Hepatocyte (in vitro differentiated cells): ENCODE results near the gene SYN1. TPM values are rescaled to one million over a fixed set of nuclear protein-coding genes. Genes with fewer than 3 reads are reported as not detected.
"Not testable (repeated sequence)": the region's sequence is repeated elsewhere in the genome, so short reads cannot be mapped to it uniquely, and the experiment has no call there.

Experiments
- DNase-seq: peaks from one replicate; pipeline ENCODE4 v3.0.0-alpha.2; 2016; ENCODE audit warnings: low spot score
- H2AFZ ChIP-seq: fragments of 200-600 bp; sonication (generic); 2 replicates; pipeline ENCODE4 v1.6.0; 2016; ENCODE audit warnings: antibody characterized with exemption, mild to moderate bottlenecking
- H3K27ac ChIP-seq: fragments of 200-600 bp; sonication (generic); 2 replicates; pipeline ENCODE4 v1.5.1; 2016; ENCODE audit warnings: mild to moderate bottlenecking
- H3K27me3 ChIP-seq: fragments of 200-600 bp; sonication (generic); 2 replicates; pipeline ENCODE4 v1.6.1; 2016
- H3K36me3 ChIP-seq: fragments of 200-600 bp; sonication (generic); replicated peaks from 2 replicates; pipeline ENCODE4 v1.5.1; 2016; ENCODE audit warnings: low read depth; ENCODE audit not compliant: insufficient read depth
- H3K4me1 ChIP-seq: fragments of 200-600 bp; sonication (generic); 2 replicates; pipeline ENCODE4 v1.5.1; 2016; ENCODE audit warnings: mild to moderate bottlenecking, moderate library complexity; ENCODE audit not compliant: insufficient read depth
- H3K4me2 ChIP-seq: fragments of 200-600 bp; sonication (generic); 2 replicates; pipeline ENCODE4 v1.6.0; 2016
- H3K4me3 ChIP-seq: fragments of 200-600 bp; sonication (generic); 2 replicates; pipeline ENCODE4 v1.5.1; 2016; ENCODE audit warnings: mild to moderate bottlenecking
- H3K79me2 ChIP-seq: fragments of 200-600 bp; sonication (generic); 2 replicates; pipeline ENCODE4 v1.6.0; 2017; ENCODE audit warnings: mild to moderate bottlenecking
- H3K9me2 ChIP-seq: fragments of 200-600 bp; sonication (generic); replicated peaks from 2 replicates; pipeline ENCODE4 v1.6.0; 2017; ENCODE audit warnings: mild to moderate bottlenecking; ENCODE audit not compliant: insufficient read depth
- H3K9me3 ChIP-seq: fragments of 200-600 bp; sonication (generic); 2 replicates; pipeline ENCODE4 v1.5.1; 2016; ENCODE audit warnings: low read depth, mild to moderate bottlenecking
- H4K20me1 ChIP-seq: fragments of 200-600 bp; sonication (generic); 2 replicates; pipeline ENCODE4 v1.6.0; 2016; ENCODE audit warnings: mild to moderate bottlenecking; ENCODE audit not compliant: insufficient read depth, poor library complexity, severe bottlenecking
- CTCF ChIP-seq: fragments of 200-600 bp; sonication (generic); IDR thresholded peaks from 2 replicates; pipeline ENCODE4 v1.5.1; 2016; ENCODE audit warnings: antibody characterized with exemption, mild to moderate bottlenecking; ENCODE audit not compliant: poor library complexity
- EZH2 ChIP-seq: fragments of 200-600 bp; sonication (generic); IDR thresholded peaks from 2 replicates; pipeline ENCODE4 v1.6.1; 2016; ENCODE audit warnings: antibody characterized with exemption, mild to moderate bottlenecking, borderline replicate concordance
- EZH2phosphoT487 ChIP-seq: fragments of 200-600 bp; sonication (generic); IDR thresholded peaks from one replicate; pipeline ENCODE4 v1.6.1; 2018; ENCODE audit warnings: antibody characterized with exemption, mild to moderate bottlenecking, low read depth, moderate library complexity; ENCODE audit not compliant: unreplicated experiment, severe bottlenecking
- WGBS: methylation state at CpG from one replicate; pipeline ENCODE4 v1.1.6; 2016; ENCODE audit warnings: low lambda C conversion rate; ENCODE audit errors: missing lambda C conversion rate; 5-methylcytosine and 5-hydroxymethylcytosine counted together
- polyA plus RNA-seq: library from polyadenylated mRNA; unstranded; fragments of >200 nt; fragmentation: Nextera tagmentation; extraction: Ambion mirVana; gene quantifications from 2 replicates; pipeline ENCODE4 v1.2.1, GENCODE V29; 2016
- total RNA-seq: library from RNA; depleted of rRNA; stranded (reverse); fragments of >200 nt; gene quantifications from 2 replicates; pipeline ENCODE4 v1.2.3, GENCODE V29; 2014

Gene SYN1
- total and polyA plus RNA-seq, 2 experiments from 2014 or later: 0.43 to 3.7 TPM

GRCh38 chrX:47608130-47608810, 11.4 kb downstream of the SYN1 start:
- H3K36me3 ChIP-seq: no peaks in the 10 kb centered on the region
- DNase-seq: no peak
- H3K79me2 ChIP-seq: no peaks in the 10 kb centered on the region
- H2AFZ ChIP-seq: no peak overlapping the region
- no peak overlapping the region for H3K4me3 ChIP-seq
- no peaks in the 10 kb centered on the region for H3K9me3 ChIP-seq
- H3K9me2 ChIP-seq: no peaks in the 10 kb centered on the region
- no peak overlapping the region for H3K4me2 ChIP-seq
- no peaks in the 10 kb centered on the region for H3K27me3 ChIP-seq
- H4K20me1 ChIP-seq: no peaks in the 10 kb centered on the region
- no peaks in the 10 kb centered on the region for H3K4me1 ChIP-seq
- no peak overlapping the region for H3K27ac ChIP-seq
- 59% methylated on average over 9 of the region's 9 CpGs for WGBS
- TF ChIP-seq CTCF (no peak), EZH2 (no peak), EZH2phosphoT487 (no peak)

GRCh38 chrX:47607091-47607490, 12.6 kb downstream of the SYN1 start:
- no peak overlapping the region for H3K4me2 ChIP-seq
- no peak overlapping the region for H3K27ac ChIP-seq
- no peak overlapping the region for H2AFZ ChIP-seq
- H3K4me3 ChIP-seq: no peak overlapping the region
- TF ChIP-seq EZH2phosphoT487 (no peak), EZH2 (no peak), CTCF (no peak)
- DNase-seq: no peak
- H3K9me2 ChIP-seq: no peaks in the 10 kb centered on the region
- no peaks in the 10 kb centered on the region for H3K9me3 ChIP-seq
- H3K27me3 ChIP-seq: no peaks in the 10 kb centered on the region
- no peaks in the 10 kb centered on the region for H3K79me2 ChIP-seq
- no peaks in the 10 kb centered on the region for H4K20me1 ChIP-seq
- no peaks in the 10 kb centered on the region for H3K4me1 ChIP-seq
- no peaks in the 10 kb centered on the region for H3K36me3 ChIP-seq

- H3K4me3 ChIP-seq: no peak overlapping the region
- 67% methylated on average over 9 of the region's 9 CpGs for WGBS
- no peaks in the 10 kb centered on the region for H3K9me3 ChIP-seq
- no peak for DNase-seq
- H2AFZ ChIP-seq: no peak overlapping the region
- H3K27me3 ChIP-seq: no peaks in the 10 kb centered on the region
- no peaks in the 10 kb centered on the region for H3K79me2 ChIP-seq
- no peak overlapping the region for H3K27ac ChIP-seq
- no peaks in the 10 kb centered on the region for H3K9me2 ChIP-seq
- no peak overlapping the region for H3K4me2 ChIP-seq
- TF ChIP-seq CTCF (no peak), EZH2phosphoT487 (no peak), EZH2 (no peak)
- H3K36me3 ChIP-seq: no peaks in the 10 kb centered on the region
- H3K4me1 ChIP-seq: no peaks in the 10 kb centered on the region
- H4K20me1 ChIP-seq: no peaks in the 10 kb centered on the region
These were observed 14.6 kb downstream of the SYN1 start for GRCh38 chrX:47605024-47605423.

GRCh38 chrX:47603125-47603524, 16.5 kb downstream of the SYN1 start:
- not testable (repeated sequence) for H3K4me1 ChIP-seq, H2AFZ ChIP-seq, H3K4me2 ChIP-seq, H3K79me2 ChIP-seq, H3K36me3 ChIP-seq, DNase-seq, H4K20me1 ChIP-seq, H3K27ac ChIP-seq, H3K4me3 ChIP-seq, H3K9me2 ChIP-seq, H3K9me3 ChIP-seq, H3K27me3 ChIP-seq
- WGBS: 86% methylated on average over 4 of the region's 4 CpGs
